KOPT-K1 (cell line): ENCODE results near the gene PDE4D.
A peak's percentile ranks its signal among the peaks of the same experiment; 100 is the strongest.

Experiments used
- H3K27ac ChIP-seq: fragments of 200-600 bp; sonication (generic); 2 replicates; pipeline ENCODE4 v1.5.1; 2016; ENCODE audit warnings: antibody characterized with exemption, mild to moderate bottlenecking, low read depth, low read length; ENCODE audit not compliant: poor library complexity, severe bottlenecking
- H3K36me3 ChIP-seq: fragments of 200-600 bp; sonication (generic); 2 replicates; pipeline ENCODE4 v1.5.1; 2017; ENCODE audit warnings: antibody characterized with exemption, mild to moderate bottlenecking, low read length, moderate library complexity; ENCODE audit not compliant: insufficient read depth
- H3K9me3 ChIP-seq: fragments of 200-600 bp; sonication (generic); 2 replicates; pipeline ENCODE4 v1.5.1; 2017; ENCODE audit warnings: antibody characterized with exemption, low read length, mild to moderate bottlenecking; ENCODE audit not compliant: insufficient read depth, poor library complexity, severe bottlenecking

The PDE4D gene

GRCh38 chr5:59042201-59043055 is 851.1 kb downstream of the PDE4D start:
- H3K36me3 ChIP-seq = no peaks in the 10 kb centered on the region
- H3K9me3 ChIP-seq = no peaks in the 10 kb centered on the region
- H3K27ac ChIP-seq = no peak overlapping the region

- Histone ChIP-seq H3K9me3 (no peaks in the 10 kb centered on the region), H3K36me3 (no peaks in the 10 kb centered on the region), H3K27ac (no peak overlapping the region)
These were observed 852.2 kb downstream of the PDE4D start for GRCh38 chr5:59041355-59041754.

GRCh38 chr5:59040804-59041201 is 852.7 kb downstream of the PDE4D start:
- H3K9me3 ChIP-seq = no peaks in the 10 kb centered on the region
- no peaks in the 10 kb centered on the region for H3K36me3 ChIP-seq
- no peak overlapping the region for H3K27ac ChIP-seq

GRCh38 chr5:59040024-59040803 is 853.3 kb downstream of the PDE4D start:
- no peaks in the 10 kb centered on the region for H3K36me3 ChIP-seq
- no peaks in the 10 kb centered on the region for H3K9me3 ChIP-seq
- H3K27ac ChIP-seq = peak overlapping the region; percentile 73

- Histone ChIP-seq H3K27ac (peak overlapping the region; percentile 73), H3K36me3 (no peaks in the 10 kb centered on the region), H3K9me3 (no peaks in the 10 kb centered on the region)
These were observed 854.1 kb downstream of the PDE4D start for GRCh38 chr5:59039296-59040023.

GRCh38 chr5:59038798-59039295 is 854.7 kb downstream of the PDE4D start:
- Histone ChIP-seq H3K36me3 (no peaks in the 10 kb centered on the region), H3K9me3 (no peaks in the 10 kb centered on the region), H3K27ac (peak overlapping the region; percentile 73)

- Histone ChIP-seq H3K27ac (peak overlapping the region; percentile 73), H3K9me3 (no peaks in the 10 kb centered on the region), H3K36me3 (no peaks in the 10 kb centered on the region)
These were observed 855.4 kb downstream of the PDE4D start for GRCh38 chr5:59037941-59038797.

GRCh38 chr5:59037453-59037852 is 856.1 kb downstream of the PDE4D start:
- H3K36me3 ChIP-seq = no peaks in the 10 kb centered on the region
- H3K9me3 ChIP-seq = no peaks in the 10 kb centered on the region
- no peak overlapping the region for H3K27ac ChIP-seq

GRCh38 chr5:59037041-59037440 is 856.5 kb downstream of the PDE4D start:
- no peak overlapping the region for H3K27ac ChIP-seq
- H3K9me3 ChIP-seq = no peaks in the 10 kb centered on the region

GRCh38 chr5:59036274-59036961 is 857.1 kb downstream of the PDE4D start:
- no peaks in the 10 kb centered on the region for H3K9me3 ChIP-seq
- H3K27ac ChIP-seq = no peak overlapping the region
- H3K36me3 ChIP-seq = no peaks in the 10 kb centered on the region

More at GRCh38 chr5:59037041-59037440, 856.5 kb downstream of the PDE4D start:
- no peaks in the 10 kb centered on the region for H3K36me3 ChIP-seq

GRCh38 chr5:59035681-59036080 is 857.8 kb downstream of the PDE4D start:
- no peak overlapping the region for H3K27ac ChIP-seq

GRCh38 chr5:59034498-59035186 is 858.9 kb downstream of the PDE4D start:
- Histone ChIP-seq H3K9me3 (peaks cover 4% of the 10 kb centered on the region), H3K27ac (no peak overlapping the region), H3K36me3 (peaks cover 12% of the 10 kb centered on the region)

More at GRCh38 chr5:59035681-59036080, 857.8 kb downstream of the PDE4D start:
- no peaks in the 10 kb centered on the region for H3K9me3 ChIP-seq
- H3K36me3 ChIP-seq = peaks cover 4% of the 10 kb centered on the region; the same call in 1 of the 2 replicates
